C4-2B (cell line): ENCODE data around the gene ZDHHC13.

Source experiments
- H3K27ac ChIP-seq: fragments of 450-650 bp; 2 replicates; pipeline ENCODE4 v1.5.1; 2017
- ZFX ChIP-seq: fragments of 450-650 bp; IDR thresholded peaks from 2 replicates; pipeline ENCODE4 v1.6.1; 2017
- TF ChIP-seq, protein P1 (sequence below): fragments of 450-650 bp; conservative IDR thresholded peaks from 2 replicates; pipeline ENCODE4 v1.5.1; 2017; ENCODE audit warnings: mild to moderate bottlenecking

ZDHHC13 gene

DNA sequence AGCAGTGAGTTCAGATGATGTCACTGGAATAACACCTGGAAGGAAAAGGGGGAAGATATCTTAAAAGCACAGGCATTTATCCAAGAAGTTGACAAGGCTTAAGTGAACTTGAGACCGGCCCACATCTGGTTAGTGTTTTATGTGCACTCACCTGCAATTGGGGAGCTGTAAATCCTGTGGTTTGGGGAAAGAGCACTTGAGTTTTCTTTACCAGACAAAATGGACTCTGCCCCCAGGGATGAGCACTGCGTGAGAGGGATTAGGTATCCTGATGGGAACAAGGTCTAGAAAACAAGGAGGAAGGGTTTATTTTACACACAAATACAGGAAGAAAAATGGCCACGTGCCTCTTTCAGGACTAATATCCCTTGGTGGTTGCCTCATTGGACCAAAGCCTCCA is 108.6 kb downstream of the ZDHHC13 start:
- H3K27ac ChIP-seq: no peak overlapping the region
- TF ChIP-seq, protein P1, sequence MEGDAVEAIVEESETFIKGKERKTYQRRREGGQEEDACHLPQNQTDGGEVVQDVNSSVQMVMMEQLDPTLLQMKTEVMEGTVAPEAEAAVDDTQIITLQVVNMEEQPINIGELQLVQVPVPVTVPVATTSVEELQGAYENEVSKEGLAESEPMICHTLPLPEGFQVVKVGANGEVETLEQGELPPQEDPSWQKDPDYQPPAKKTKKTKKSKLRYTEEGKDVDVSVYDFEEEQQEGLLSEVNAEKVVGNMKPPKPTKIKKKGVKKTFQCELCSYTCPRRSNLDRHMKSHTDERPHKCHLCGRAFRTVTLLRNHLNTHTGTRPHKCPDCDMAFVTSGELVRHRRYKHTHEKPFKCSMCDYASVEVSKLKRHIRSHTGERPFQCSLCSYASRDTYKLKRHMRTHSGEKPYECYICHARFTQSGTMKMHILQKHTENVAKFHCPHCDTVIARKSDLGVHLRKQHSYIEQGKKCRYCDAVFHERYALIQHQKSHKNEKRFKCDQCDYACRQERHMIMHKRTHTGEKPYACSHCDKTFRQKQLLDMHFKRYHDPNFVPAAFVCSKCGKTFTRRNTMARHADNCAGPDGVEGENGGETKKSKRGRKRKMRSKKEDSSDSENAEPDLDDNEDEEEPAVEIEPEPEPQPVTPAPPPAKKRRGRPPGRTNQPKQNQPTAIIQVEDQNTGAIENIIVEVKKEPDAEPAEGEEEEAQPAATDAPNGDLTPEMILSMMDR: no peak
- TF ChIP-seq ZFX: no peak
